Stimulated activated naive B cell treated with anti-CD40 and anti-IgM and Interleukin-4, amounts not matched to agents 10 μg/mL and 1 μg/mL and 100 μg/mL, for 72 hours (primary cell): ENCODE data around the gene ELOB.

Experiments used
- ATAC-seq, 2 donors: fragments of 150-1000 bp; cut with Tn5 transposase; replicated peaks; 2 replicates each; pipeline ENCODE4 v1.10.0; 2021; ENCODE audit warnings: moderate library complexity in 1 of 2
- DNase-seq: peaks from one replicate; pipeline ENCODE4 v3.0.0; 2021
- H3K27ac Mint-ChIP-seq: one replicate; pipeline ENCODE4 v1.8.0; 2022; ENCODE audit warnings: mild to moderate bottlenecking, mixed read lengths
- H3K27me3 Mint-ChIP-seq, 2 donors: one replicate each; pipeline ENCODE4 v1.8.0; 2022; ENCODE audit warnings: mixed read lengths in 2 of 2
- H3K36me3 Mint-ChIP-seq, 2 donors: one replicate each; pipeline ENCODE4 v1.8.0; 2022; ENCODE audit warnings: mixed read lengths in 2 of 2, mild to moderate bottlenecking in 1 of 2
- H3K4me1 Mint-ChIP-seq, 2 donors: one replicate each; pipeline ENCODE4 v1.8.0; 2022; ENCODE audit warnings: mixed read lengths in 2 of 2, mild to moderate bottlenecking in 1 of 2
- H3K4me3 Mint-ChIP-seq, 2 donors: one replicate each; pipeline ENCODE4 v1.8.0; 2022; ENCODE audit warnings: mild to moderate bottlenecking in 2 of 2, mixed read lengths in 2 of 2, moderate library complexity in 1 of 2
- H3K9me3 Mint-ChIP-seq, 2 donors: one replicate each; pipeline ENCODE4 v1.8.0; 2022; ENCODE audit warnings: mixed read lengths in 2 of 2, mild to moderate bottlenecking in 1 of 2

Gene ELOB

DNA sequence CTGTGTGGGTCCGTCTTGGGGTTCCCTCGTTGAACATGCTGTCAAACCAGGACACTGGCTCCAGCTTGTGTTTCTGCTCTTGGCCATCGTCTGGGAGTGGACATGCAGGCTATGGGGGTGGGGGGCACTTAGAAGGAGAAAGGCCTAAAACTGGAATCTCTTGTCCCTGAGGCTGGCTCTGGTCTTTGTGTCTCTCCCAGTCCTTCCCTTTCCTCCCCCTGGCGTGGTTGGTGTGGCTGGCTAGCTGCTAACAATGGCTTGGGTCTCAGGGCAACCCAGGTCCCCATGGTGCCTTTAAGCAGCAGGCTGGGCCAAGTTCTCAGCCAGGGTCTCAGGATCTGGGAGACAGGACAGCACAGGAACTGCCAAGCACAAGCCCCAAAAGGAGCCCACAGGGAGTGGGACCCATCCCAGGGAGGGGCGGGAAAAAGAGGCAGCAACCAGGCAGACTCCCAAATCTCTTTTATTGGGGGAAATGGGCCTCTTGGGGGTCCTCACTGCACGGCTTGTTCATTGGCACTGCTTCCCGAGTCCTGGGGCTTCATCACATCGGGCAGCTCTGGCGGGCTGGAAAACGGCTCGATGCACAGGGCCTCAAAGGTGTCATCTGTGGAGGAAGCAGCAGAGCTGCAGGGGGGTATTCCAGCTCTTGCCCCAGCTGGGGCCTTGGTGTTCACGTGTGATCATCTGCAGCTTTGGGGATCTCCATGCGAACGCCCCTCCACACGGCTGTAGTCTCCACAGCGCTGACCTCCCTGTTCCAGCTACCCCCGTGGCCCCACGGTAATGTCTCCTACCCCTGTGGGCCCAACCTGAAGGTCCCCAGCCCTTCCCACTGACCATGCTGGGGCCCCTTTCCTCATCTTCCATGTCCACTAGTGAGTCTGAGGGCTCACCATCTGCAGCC is 5.3 kb downstream of the ELOB start:
- no peaks in the 10 kb centered on the region for H3K9me3 Mint-ChIP-seq
- no peak for ATAC-seq
- DNase-seq: no peak
- H3K4me3 Mint-ChIP-seq: no peak overlapping the region
- no peaks in the 10 kb centered on the region for H3K27me3 Mint-ChIP-seq
- H3K36me3 Mint-ChIP-seq: peaks cover 49 to 60% of the 10 kb centered on the region in 2 donors
- peak overlapping the region; percentile 53 for H3K27ac Mint-ChIP-seq
- H3K4me1 Mint-ChIP-seq: peaks cover 35 to 58% of the 10 kb centered on the region in 2 donors

DNA sequence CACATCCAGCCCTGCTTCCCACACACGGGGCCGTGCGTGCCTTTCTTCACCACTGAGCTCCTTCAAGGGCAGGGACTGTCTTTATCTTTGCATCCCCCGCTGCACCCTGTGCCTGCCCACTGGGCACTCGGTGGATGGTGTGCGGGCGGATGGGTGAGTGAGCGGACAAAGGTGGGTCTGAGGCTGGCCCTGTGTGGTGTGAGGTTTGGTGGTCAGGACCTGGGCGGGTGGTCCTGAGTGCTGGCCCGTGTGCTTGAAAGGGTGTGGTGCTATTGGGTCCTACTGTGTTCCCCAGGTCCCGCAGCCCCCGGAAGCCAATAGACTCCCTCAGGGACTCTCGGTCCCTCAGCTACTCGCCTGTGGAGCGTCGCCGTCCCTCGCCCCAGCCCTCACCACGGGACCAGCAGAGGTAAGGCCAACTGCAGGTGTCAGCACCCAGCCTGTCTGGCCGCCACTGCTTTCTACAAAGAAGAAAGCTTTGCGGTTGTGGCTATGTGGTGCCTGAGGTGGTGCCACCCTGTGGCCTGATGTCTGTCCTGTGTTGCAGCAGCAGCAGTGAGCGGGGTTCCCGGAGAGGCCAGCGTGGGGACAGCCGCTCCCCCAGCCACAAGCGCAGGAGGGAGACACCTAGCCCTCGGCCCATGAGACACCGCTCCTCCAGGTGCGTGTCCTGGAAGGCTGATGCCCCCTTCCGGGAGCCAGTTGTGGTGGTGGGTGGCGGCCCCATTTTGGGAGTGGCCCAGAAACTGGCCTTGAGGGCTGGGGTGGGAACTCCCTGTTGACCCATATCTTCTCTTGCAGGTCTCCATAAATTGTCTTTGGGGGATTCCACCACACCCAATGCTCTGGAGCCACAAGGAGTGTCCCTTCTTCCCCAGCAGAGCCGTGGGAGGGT is 6.8 kb downstream of the ELOB start:
- no peaks in the 10 kb centered on the region for H3K27me3 Mint-ChIP-seq
- H3K27ac Mint-ChIP-seq: peak overlapping the region; percentile 81
- ATAC-seq: peak; percentile 23 to 33
- peaks cover 28 to 57% of the 10 kb centered on the region in 2 donors for H3K4me1 Mint-ChIP-seq
- DNase-seq: no peak
- no peaks in the 10 kb centered on the region for H3K9me3 Mint-ChIP-seq
- H3K4me3 Mint-ChIP-seq: no peak overlapping the region
- H3K36me3 Mint-ChIP-seq: peaks cover 60 to 71% of the 10 kb centered on the region in 2 donors

DNA sequence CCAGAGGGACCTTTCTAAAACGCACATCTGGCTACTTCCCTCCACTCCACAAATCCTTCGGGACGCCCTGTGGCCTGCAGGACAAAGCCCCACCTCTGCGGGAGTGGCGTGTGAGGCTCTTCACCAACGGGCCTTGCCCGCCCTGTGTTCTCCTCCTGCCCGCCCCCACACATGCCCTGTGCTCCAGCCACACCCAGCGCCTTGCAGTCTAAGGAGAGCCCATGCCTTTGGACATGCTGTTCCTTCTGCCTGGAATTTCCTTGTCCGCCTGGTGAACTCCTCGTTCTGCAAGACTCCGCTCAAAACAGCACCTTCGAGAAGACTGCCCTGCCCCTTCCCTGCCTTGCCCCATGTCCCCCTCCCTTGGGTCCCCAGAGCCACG is 7.4 kb downstream of the ELOB start:
- DNase-seq: no peak
- Mint-ChIP-seq H3K27me3 (no peaks in the 10 kb centered on the region), H3K36me3 (peaks cover 65 to 78% of the 10 kb centered on the region in 2 donors), H3K4me1 (peaks cover 25 to 50% of the 10 kb centered on the region in 2 donors), H3K9me3 (no peaks in the 10 kb centered on the region), H3K4me3 (no peak overlapping the region), H3K27ac (peak overlapping the region; percentile 81)
- ATAC-seq: no peak

DNA sequence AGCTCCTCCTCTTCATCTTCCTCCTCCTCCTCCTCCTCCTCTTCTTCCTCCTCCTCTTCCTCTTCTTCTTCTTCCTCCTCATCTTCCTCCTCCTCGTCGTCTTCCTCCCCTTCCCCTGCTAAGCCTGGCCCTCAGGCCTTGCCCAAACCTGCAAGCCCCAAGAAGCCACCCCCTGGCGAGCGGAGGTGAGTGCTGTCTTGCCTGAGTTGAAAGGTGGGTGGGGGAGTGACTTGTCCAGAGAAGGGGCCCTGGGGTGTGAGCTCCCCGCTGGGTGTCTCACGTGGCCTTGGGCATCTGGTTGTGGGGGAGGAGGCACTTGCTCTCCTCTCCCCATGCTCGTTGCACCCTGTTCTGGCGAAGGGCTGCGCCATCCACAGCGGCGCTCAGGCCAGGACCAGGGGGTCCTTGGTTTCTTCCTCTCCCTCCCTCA is 8.0 kb downstream of the ELOB start:
- Mint-ChIP-seq H3K4me3 (peak overlapping the region in 1 of 2 donors; percentile 3), H3K36me3 (peaks cover 65 to 81% of the 10 kb centered on the region in 2 donors), H3K9me3 (no peaks in the 10 kb centered on the region), H3K27ac (peak overlapping the region; percentile 82), H3K27me3 (no peaks in the 10 kb centered on the region), H3K4me1 (peaks cover 25 to 45% of the 10 kb centered on the region in 2 donors)
- ATAC-seq (no peak), DNase-seq (no peak)

DNA sequence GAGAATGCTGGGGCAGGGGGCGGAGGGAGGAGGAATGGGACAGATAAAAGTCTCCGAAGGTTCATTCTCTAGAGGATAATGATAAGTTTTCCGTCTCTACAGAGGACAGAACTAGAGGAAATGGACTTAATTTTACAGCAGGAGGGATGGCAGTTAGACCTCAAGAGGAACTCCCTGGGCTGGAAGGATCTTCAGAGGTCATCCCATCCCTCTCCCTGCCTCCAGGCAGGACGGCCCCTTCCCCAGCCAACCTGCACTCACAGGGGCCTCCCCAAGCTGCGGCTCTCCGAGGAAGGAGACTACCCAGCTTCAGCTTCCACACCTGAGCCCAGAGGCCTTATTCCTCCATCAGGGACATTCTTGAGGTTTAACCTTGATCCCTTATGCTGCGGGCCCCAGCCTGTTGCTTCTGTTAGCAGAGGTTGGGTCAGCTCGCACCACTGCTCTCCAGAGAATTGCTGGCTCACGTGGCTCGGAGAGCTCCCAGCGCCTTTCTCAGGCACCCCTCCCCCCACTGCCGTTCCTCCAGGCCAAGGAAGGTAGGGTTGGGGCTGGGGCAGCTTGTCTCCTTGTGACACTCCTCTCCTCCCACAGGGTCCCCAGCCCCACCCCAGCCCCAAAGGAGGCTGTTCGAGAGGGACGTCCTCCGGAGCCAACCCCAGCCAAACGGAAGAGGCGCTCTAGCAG is 8.5 kb downstream of the ELOB start:
- Mint-ChIP-seq H3K27ac (peak overlapping the region; percentile 82), H3K9me3 (no peaks in the 10 kb centered on the region), H3K36me3 (peaks cover 67 to 84% of the 10 kb centered on the region in 2 donors), H3K4me1 (peaks cover 25 to 45% of the 10 kb centered on the region in 2 donors), H3K27me3 (no peaks in the 10 kb centered on the region), H3K4me3 (peak overlapping the region in 1 of 2 donors; percentile 3)
- ATAC-seq: no peak
- DNase-seq: no peak

DNA sequence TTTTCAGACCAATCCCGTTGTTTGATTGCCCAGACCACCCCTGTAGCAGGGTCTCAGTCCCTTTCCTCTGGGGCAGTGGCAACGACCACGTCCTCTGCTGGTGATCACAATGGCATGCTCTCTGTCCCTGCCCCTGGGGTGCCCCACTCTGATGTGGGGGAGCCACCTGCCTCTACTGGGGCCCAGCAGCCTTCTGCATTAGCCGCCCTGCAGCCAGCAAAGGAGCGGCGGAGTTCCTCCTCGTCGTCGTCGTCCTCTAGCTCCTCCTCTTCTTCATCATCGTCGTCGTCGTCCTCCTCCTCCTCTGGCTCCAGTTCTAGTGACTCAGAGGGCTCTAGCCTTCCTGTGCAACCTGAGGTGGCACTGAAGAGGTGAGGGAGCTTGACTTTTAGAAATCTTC is 9.2 kb downstream of the ELOB start:
- H3K4me3 Mint-ChIP-seq: peak overlapping the region in 1 of 2 donors; percentile 51
- no peak for ATAC-seq
- peaks cover 25 to 51% of the 10 kb centered on the region in 2 donors for H3K4me1 Mint-ChIP-seq
- no peaks in the 10 kb centered on the region for H3K9me3 Mint-ChIP-seq
- H3K27me3 Mint-ChIP-seq: no peaks in the 10 kb centered on the region
- DNase-seq: no peak
- H3K36me3 Mint-ChIP-seq: peaks cover 70 to 89% of the 10 kb centered on the region in 2 donors
- peak overlapping the region; percentile 71 for H3K27ac Mint-ChIP-seq

DNA sequence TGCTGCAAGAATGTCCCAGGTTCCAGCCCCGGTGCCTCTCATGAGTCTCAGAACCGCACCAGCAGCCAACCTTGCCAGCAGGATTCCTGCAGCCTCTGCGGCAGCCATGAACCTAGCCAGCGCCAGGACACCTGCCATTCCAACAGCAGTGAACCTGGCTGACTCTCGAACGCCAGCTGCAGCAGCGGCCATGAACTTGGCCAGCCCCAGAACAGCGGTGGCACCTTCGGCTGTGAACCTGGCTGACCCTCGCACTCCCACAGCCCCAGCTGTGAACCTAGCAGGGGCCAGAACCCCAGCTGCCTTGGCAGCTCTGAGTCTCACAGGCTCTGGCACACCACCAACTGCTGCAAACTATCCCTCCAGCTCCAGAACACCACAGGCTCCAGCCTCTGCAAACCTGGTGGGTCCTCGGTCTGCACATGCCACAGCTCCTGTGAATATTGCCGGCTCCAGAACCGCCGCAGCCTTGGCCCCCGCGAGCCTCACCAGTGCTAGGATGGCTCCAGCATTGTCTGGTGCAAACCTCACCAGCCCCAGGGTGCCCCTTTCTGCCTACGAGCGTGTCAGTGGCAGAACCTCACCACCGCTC is 9.8 kb downstream of the ELOB start:
- ATAC-seq: no peak
- H3K36me3 Mint-ChIP-seq: peaks cover 72 to 89% of the 10 kb centered on the region in 2 donors
- peak overlapping the region; percentile 42 for H3K27ac Mint-ChIP-seq
- no peak overlapping the region for H3K4me3 Mint-ChIP-seq
- H3K27me3 Mint-ChIP-seq: no peaks in the 10 kb centered on the region
- H3K4me1 Mint-ChIP-seq: peaks cover 27 to 51% of the 10 kb centered on the region in 2 donors
- no peaks in the 10 kb centered on the region for H3K9me3 Mint-ChIP-seq
- DNase-seq: no peak

DNA sequence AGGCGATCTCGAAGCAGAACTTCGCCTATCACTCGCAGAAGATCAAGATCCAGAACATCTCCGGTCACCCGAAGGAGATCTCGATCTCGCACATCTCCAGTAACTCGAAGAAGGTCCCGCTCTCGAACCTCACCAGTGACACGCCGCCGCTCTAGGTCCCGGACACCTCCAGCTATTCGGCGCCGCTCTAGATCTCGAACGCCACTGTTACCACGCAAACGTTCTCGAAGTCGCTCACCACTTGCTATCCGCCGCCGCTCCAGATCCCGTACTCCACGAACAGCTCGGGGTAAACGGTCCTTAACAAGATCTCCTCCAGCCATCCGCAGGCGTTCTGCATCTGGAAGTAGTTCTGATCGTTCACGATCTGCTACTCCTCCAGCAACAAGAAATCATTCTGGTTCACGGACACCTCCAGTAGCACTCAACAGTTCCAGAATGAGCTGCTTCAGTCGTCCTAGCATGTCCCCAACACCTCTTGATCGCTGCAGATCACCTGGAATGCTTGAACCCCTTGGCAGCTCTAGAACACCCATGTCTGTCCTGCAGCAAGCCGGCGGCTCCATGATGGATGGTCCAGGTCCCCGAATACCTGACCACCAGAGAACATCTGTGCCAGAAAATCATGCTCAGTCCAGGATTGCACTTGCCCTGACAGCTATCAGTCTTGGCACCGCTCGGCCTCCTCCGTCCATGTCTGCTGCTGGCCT is 10.5 kb downstream of the ELOB start:
- Mint-ChIP-seq H3K9me3 (no peaks in the 10 kb centered on the region), H3K4me3 (no peak overlapping the region), H3K36me3 (peaks cover 74 to 89% of the 10 kb centered on the region in 2 donors), H3K4me1 (peaks cover 25 to 52% of the 10 kb centered on the region in 2 donors), H3K27ac (peak overlapping the region; percentile 80), H3K27me3 (no peaks in the 10 kb centered on the region)
- ATAC-seq (no peak), DNase-seq (no peak)

DNA sequence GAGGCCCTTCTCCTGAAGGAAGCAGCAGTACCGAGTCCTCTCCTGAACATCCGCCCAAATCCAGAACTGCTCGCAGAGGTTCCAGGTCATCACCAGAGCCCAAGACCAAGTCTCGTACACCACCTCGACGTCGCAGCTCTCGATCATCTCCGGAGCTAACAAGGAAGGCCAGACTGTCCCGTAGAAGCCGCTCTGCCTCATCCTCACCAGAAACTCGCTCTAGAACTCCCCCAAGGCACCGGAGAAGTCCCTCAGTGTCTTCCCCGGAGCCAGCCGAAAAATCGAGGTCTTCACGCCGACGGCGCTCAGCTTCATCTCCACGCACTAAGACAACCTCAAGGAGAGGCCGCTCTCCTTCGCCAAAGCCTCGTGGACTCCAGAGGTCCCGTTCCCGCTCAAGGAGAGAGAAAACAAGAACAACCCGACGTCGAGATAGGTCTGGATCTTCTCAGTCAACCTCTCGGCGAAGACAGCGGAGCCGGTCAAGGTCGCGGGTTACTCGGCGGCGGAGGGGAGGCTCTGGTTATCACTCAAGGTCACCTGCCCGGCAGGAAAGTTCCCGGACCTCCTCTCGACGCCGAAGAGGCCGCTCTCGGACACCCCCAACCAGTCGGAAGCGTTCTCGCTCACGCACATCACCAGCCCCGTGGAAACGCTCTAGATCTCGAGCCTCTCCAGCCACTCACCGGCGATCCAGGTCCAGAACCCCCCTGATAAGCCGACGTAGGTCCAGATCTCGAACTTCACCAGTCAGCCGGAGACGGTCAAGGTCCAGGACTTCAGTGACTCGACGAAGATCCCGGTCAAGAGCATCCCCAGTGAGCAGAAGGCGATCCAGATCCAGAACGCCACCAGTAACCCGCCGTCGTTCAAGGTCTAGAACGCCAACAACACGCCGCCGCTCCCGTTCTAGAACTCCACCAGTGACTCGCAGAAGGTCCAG is 11.3 kb downstream of the ELOB start:
- H3K36me3 Mint-ChIP-seq: peaks cover 78 to 89% of the 10 kb centered on the region in 2 donors

DNA sequence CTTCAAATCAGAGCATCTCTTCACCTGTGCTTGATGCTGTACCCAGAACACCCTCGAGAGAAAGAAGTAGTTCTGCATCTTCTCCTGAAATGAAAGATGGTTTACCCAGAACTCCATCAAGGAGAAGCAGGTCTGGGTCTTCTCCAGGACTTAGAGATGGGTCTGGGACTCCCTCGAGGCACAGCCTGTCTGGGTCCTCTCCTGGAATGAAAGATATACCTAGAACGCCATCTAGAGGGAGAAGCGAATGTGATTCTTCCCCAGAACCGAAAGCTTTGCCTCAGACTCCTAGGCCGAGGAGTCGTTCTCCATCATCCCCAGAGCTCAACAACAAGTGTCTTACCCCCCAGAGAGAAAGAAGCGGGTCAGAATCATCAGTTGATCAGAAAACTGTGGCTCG is 12.4 kb downstream of the ELOB start:
- Mint-ChIP-seq H3K9me3 (no peaks in the 10 kb centered on the region), H3K4me3 (no peak overlapping the region)
- ATAC-seq: no peak

More for the DNA sequence above, 11.3 kb downstream of the ELOB start:
- Mint-ChIP-seq H3K4me3 (peak overlapping the region in 1 of 2 donors; percentile 6), H3K27ac (peak overlapping the region; percentile 80), H3K9me3 (no peaks in the 10 kb centered on the region), H3K4me1 (peaks cover 24 to 58% of the 10 kb centered on the region in 2 donors), H3K27me3 (no peaks in the 10 kb centered on the region)
- no peak for DNase-seq
- ATAC-seq: no peak

DNA sequence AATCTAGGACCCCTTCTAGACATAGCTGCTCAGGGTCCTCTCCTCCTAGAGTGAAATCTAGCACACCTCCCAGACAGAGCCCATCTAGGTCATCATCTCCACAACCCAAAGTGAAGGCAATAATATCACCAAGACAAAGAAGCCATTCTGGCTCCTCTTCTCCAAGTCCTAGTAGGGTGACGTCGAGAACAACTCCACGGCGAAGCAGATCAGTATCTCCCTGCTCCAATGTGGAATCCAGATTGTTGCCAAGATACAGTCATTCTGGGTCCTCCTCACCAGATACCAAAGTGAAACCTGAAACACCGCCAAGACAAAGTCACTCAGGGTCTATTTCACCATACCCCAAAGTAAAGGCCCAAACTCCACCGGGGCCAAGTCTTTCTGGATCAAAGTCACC is 13.9 kb downstream of the ELOB start:
- Mint-ChIP-seq H3K27me3 (no peaks in the 10 kb centered on the region), H3K4me3 (no peak overlapping the region), H3K9me3 (no peaks in the 10 kb centered on the region), H3K27ac (peak overlapping the region; percentile 59), H3K4me1 (peaks cover 22 to 68% of the 10 kb centered on the region in 2 donors), H3K36me3 (peaks cover 82 to 94% of the 10 kb centered on the region in 2 donors)
- DNase-seq (no peak), ATAC-seq (no peak)

More for the DNA sequence above, 12.4 kb downstream of the ELOB start:
- H3K36me3 Mint-ChIP-seq: peaks cover 82 to 91% of the 10 kb centered on the region in 2 donors
- H3K27ac Mint-ChIP-seq: peak overlapping the region; percentile 14
- DNase-seq: no peak
- peaks cover 26 to 64% of the 10 kb centered on the region in 2 donors for H3K4me1 Mint-ChIP-seq
- no peaks in the 10 kb centered on the region for H3K27me3 Mint-ChIP-seq

DNA sequence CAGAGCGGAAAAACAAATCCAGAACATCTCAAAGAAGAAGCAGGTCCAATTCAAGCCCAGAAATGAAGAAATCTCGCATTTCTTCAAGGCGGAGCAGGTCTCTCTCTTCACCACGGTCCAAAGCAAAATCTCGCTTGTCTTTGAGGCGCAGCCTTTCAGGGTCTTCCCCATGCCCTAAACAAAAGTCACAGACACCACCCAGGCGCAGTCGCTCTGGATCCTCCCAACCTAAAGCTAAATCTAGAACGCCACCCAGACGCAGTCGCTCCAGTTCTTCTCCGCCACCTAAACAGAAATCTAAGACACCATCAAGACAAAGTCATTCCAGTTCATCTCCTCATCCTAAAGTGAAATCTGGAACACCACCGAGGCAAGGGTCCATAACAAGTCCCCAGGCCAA is 14.4 kb downstream of the ELOB start:
- Mint-ChIP-seq H3K4me1 (peaks cover 21 to 72% of the 10 kb centered on the region in 2 donors), H3K9me3 (no peaks in the 10 kb centered on the region), H3K27ac (peak overlapping the region; percentile 67), H3K4me3 (no peak overlapping the region), H3K27me3 (no peaks in the 10 kb centered on the region), H3K36me3 (peaks cover 81 to 94% of the 10 kb centered on the region in 2 donors)
- ATAC-seq (no peak), DNase-seq (no peak)
